A673 (cell line): Measurements from ENCODE around the gene FAM162A. TPM values are rescaled to one million over a fixed set of nuclear protein-coding genes. Genes with fewer than 3 reads are reported as not detected.
A peak's percentile ranks its signal among the peaks of the same experiment; 100 is the strongest.

Experiments used
- BruUV-seq: library from RNA; stranded (reverse); fragments of 400-500 nt; replicated peaks from 2 replicates; lab custom pipeline; 2021; lab: Mats Ljungman, UMichigan
- CTCF ChIA-PET: fragments of 300-600 bp; sonication (Branson Sonifier 250); formaldehyde crosslinking; loops from one replicate; lab custom pipeline; 2022; ENCODE audit warnings: antibody characterized with exemption; lab: Charles Lee
- POLR2A ChIA-PET: fragments of 300-600 bp; sonication (Branson Sonifier 250); formaldehyde crosslinking; loops from one replicate; lab custom pipeline; 2022; ENCODE audit warnings: antibody characterized with exemption; ENCODE audit not compliant: low non-redundant PET; lab: Charles Lee
- DNase-seq: peaks from one replicate; pipeline ENCODE4 v3.0.0-alpha.2; 2015; ENCODE audit warnings: low spot score
- H3K27ac ChIP-seq: fragments of 200-600 bp; sonication (generic); 2 replicates; pipeline ENCODE4 v1.5.1; 2016; ENCODE audit warnings: mixed run types, low read depth, mild to moderate bottlenecking, mixed read lengths, antibody characterized with exemption, low read length; ENCODE audit not compliant: poor library complexity, severe bottlenecking
- H3K27me3 ChIP-seq: fragments of 200-600 bp; sonication (generic); replicated peaks from 2 replicates; pipeline ENCODE4 v1.6.1; 2017; ENCODE audit warnings: mixed run types, low read depth, mild to moderate bottlenecking, mixed read lengths, antibody characterized with exemption, low read length; ENCODE audit not compliant: insufficient read depth, poor library complexity
- H3K36me3 ChIP-seq: fragments of 200-600 bp; sonication (generic); 2 replicates; pipeline ENCODE4 v1.6.1; 2016; ENCODE audit warnings: mixed run types, mild to moderate bottlenecking, mixed read lengths, antibody characterized with exemption, low read length; ENCODE audit not compliant: insufficient read depth, poor library complexity, severe bottlenecking
- H3K4me1 ChIP-seq: fragments of 200-600 bp; sonication (generic); 2 replicates; pipeline ENCODE4 v1.6.1; 2017; ENCODE audit warnings: mixed run types, mild to moderate bottlenecking, mixed read lengths, antibody characterized with exemption, low read length; ENCODE audit not compliant: insufficient read depth, poor library complexity, severe bottlenecking
- H3K4me3 ChIP-seq: fragments of 200-600 bp; sonication (generic); 2 replicates; pipeline ENCODE4 v1.5.1; 2016; ENCODE audit warnings: low read depth, mixed run types, mild to moderate bottlenecking, mixed read lengths, low read length; ENCODE audit not compliant: poor library complexity, severe bottlenecking
- H3K9me3 ChIP-seq: fragments of 200-600 bp; sonication (generic); 2 replicates; pipeline ENCODE4 v1.6.1; 2016; ENCODE audit warnings: mixed run types, low read depth, mild to moderate bottlenecking, mixed read lengths, antibody characterized with exemption, low read length; ENCODE audit not compliant: poor library complexity, severe bottlenecking
- EZH2 ChIP-seq: fragments of 200-600 bp; sonication (generic); IDR thresholded peaks from 2 replicates; pipeline ENCODE4 v1.6.1; 2017; ENCODE audit warnings: borderline replicate concordance, low read depth, mild to moderate bottlenecking, mixed read lengths, antibody characterized with exemption, low read length; ENCODE audit not compliant: poor library complexity, severe bottlenecking
- intact Hi-C: fragments of 100-400 bp; cut with micrococcal nuclease; formaldehyde crosslinking; loops from one replicate; pipeline ENCODE4 v1.10.0; 2022; ENCODE audit not compliant: unreplicated experiment
- total RNA-seq: library from RNA; stranded (reverse); gene quantifications from 2 replicates; pipeline ENCODE4 v1.2.3, GENCODE V29; 2021
- TF ChIP-seq, protein P1 (sequence below): fragments of 300-800, 200-600 bp; sonication (generic); conservative IDR thresholded peaks from 2 replicates; pipeline ENCODE4 v1.5.1; 2017; ENCODE audit warnings: low read depth, mild to moderate bottlenecking, antibody characterized with exemption, low read length, moderate library complexity, mixed read lengths

The FAM162A gene
- total RNA-seq, 1 experiment from 2014 or later: 58.1 TPM

DNA sequence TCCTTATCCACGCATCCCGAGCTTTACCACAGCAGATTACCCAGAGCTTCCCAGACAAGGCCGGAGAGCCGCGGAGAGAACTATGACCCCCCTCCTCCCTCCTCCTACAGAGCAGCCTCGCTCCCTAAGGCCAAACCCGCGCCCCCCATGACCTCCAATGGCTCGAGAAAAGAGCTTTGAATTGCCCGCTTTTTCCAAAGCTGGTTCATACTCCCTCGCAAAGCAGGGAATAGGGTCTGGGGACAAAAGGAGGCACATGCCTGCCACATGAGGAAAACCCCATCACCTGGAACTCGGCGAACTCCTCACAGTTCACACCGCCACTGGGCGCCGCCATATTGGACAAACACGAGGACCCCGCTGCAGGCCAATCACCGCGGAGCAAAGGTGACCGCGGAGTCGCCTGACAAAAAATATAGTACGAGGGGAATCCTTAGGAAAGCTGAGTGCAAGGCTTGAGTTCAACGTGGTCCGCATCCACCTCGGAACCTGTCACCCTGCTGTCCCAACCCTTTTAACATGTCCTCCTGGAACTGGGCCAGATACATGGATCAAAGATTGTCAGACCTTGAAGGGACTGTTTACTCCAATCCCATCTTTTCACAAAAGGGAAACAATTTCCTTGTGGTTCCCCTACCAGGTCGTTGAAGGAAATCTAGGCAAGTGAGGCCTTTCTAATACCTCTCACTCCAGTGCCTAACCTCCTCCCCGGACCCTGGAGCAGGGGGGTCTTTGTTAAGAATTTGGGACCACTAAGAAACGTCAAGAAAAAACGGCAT is 905 bp upstream of the FAM162A start, which contains the start of gene MIX23:
Gene MIX23, minus strand, starts transcription at position 344 of the 779 bp plus-strand sequence. Its CDS starts 7 bp downstream, at position 337.
- Histone ChIP-seq H3K4me1 (peaks cover 14% of the 10 kb centered on the region), H3K27ac (peak within 1 kb of the TSS; percentile 69), H3K4me3 (peak within 1 kb of the TSS; percentile 73), H3K27me3 (no peaks in the 10 kb centered on the region), H3K36me3 (no peaks in the 10 kb centered on the region), H3K9me3 (no peaks in the 10 kb centered on the region)
- TF ChIP-seq, protein P1, sequence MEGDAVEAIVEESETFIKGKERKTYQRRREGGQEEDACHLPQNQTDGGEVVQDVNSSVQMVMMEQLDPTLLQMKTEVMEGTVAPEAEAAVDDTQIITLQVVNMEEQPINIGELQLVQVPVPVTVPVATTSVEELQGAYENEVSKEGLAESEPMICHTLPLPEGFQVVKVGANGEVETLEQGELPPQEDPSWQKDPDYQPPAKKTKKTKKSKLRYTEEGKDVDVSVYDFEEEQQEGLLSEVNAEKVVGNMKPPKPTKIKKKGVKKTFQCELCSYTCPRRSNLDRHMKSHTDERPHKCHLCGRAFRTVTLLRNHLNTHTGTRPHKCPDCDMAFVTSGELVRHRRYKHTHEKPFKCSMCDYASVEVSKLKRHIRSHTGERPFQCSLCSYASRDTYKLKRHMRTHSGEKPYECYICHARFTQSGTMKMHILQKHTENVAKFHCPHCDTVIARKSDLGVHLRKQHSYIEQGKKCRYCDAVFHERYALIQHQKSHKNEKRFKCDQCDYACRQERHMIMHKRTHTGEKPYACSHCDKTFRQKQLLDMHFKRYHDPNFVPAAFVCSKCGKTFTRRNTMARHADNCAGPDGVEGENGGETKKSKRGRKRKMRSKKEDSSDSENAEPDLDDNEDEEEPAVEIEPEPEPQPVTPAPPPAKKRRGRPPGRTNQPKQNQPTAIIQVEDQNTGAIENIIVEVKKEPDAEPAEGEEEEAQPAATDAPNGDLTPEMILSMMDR: no peak
- no peak for TF ChIP-seq EZH2
- CTCF ChIA-PET: no interaction called here
- intact Hi-C loops: loop anchor here (1.0 kb wide), 1 partner anchor 411 kb away; no protein-coding TSS in a partner anchor
- POLR2A ChIA-PET: no interaction called here
- DNase-seq: peak; percentile 94
- BruUV-seq: no TSS peak

DNA sequence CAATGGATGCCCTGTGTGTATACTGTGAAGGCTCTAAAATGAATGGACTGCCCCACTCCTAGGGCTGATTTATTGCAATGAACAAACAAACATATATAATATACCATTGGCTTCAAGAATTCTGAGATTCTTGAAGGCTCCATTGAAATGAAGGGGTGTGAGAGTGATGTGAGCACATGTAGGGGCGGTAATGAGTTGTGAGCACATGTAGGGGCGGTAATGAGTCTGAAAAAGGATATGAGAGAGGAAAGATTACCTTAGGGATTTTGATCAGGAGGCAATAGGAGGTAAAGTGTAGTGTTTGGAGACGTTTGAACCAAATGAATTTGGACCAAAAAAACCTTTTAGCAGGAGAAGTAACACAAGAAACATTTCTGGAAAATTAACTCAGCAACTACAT is 3.7 kb downstream of the FAM162A start:
- Histone ChIP-seq H3K27me3 (no peaks in the 10 kb centered on the region), H3K9me3 (no peaks in the 10 kb centered on the region), H3K4me1 (peaks cover 9% of the 10 kb centered on the region), H3K4me3 (no peak overlapping the region), H3K27ac (no peak overlapping the region), H3K36me3 (no peaks in the 10 kb centered on the region)
- ChIA-PET POLR2A (no interaction called here), CTCF (no interaction called here)
- no TSS peak for BruUV-seq
- no peak for DNase-seq
- TF ChIP-seq, protein P1: no peak
- TF ChIP-seq EZH2: no peak
- intact Hi-C loops: no loop called here

DNA sequence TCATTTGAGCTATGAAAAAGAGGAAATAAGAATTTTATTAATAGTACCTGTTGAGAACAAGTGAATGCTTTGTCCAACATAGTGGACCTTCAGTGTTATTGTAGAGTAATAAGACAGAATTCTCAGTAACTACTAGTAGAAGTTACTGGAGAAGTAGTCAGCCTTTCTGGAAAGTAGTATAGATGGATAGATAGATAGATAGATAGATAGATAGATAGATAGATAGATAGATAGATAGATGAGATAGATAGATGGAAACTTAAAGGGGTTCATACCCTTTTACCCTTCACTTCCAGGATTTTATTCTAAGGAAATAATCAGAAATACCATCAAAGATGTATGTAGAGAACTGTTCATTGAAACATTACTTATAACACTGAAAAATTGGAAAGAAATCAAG is 5.2 kb downstream of the FAM162A start:
- no peak for TF ChIP-seq EZH2
- TF ChIP-seq, protein P1: no peak
- Histone ChIP-seq H3K27me3 (no peaks in the 10 kb centered on the region), H3K36me3 (no peaks in the 10 kb centered on the region), H3K4me3 (no peak overlapping the region), H3K4me1 (peaks cover 19% of the 10 kb centered on the region), H3K27ac (no peak overlapping the region), H3K9me3 (no peaks in the 10 kb centered on the region)
- DNase-seq: no peak
- ChIA-PET CTCF (interaction anchor here (0.7 kb wide), 1 partner anchor 83 kb away, joined by 3 read pairs; no protein-coding TSS in a partner anchor), POLR2A (interaction anchor here (0.8 kb wide), 1 partner anchor 124 kb away, joined by 4 read pairs; no protein-coding TSS in a partner anchor)
- intact Hi-C loops: no loop called here
- BruUV-seq: no TSS peak
